Measurements from ENCODE around the gene BOD1. TPM values are rescaled to one million over a fixed set of nuclear protein-coding genes. Genes with fewer than 3 reads are reported as not detected.
"Not testable (repeated sequence)": the region's sequence is repeated elsewhere in the genome, so short reads cannot be mapped to it uniquely, and the experiment has no call there.

Gene BOD1
- total and polyA plus RNA-seq, 8 donors, result 21.5 to 42.5 (median 27.4) TPM

- no peaks in the 10 kb centered on the region for H3K9me3 ChIP-seq
- intact Hi-C loops (cut with DNase I), result no loop called here
- DNase-seq (no peak), ATAC-seq (no peak), FAIRE-seq (no peak)
- no peak for TF ChIP-seq CTCF (IDR thresholded peaks at IDR 0.05)
- H3K4me1 ChIP-seq, result no peaks in the 10 kb centered on the region
- 63 to 72% methylated on average over 3 of the region's 3 CpGs for WGBS, 2 donors
- H3K27ac ChIP-seq, result no peak overlapping the region
- H3K27me3 ChIP-seq, result no peaks in the 10 kb centered on the region
- no peak overlapping the region for H3K4me3 ChIP-seq
- H3K36me3 ChIP-seq, result no peaks in the 10 kb centered on the region
These were observed 20.6 kb downstream of the BOD1 start for GRCh38 chr5:173595841-173596240.

- WGBS, 2 donors, result 93 to 95% methylated on average over 3 of the region's 3 CpGs
- H3K4me3 ChIP-seq, result no peak overlapping the region
- H3K9me3 ChIP-seq, result no peaks in the 10 kb centered on the region
- H3K27ac ChIP-seq, result no peak overlapping the region
- H3K27me3 ChIP-seq, result no peaks in the 10 kb centered on the region
- no peak for TF ChIP-seq CTCF (IDR thresholded peaks at IDR 0.05)
- ATAC-seq, result no peak
- intact Hi-C loops (cut with DNase I), result no loop called here
- H3K36me3 ChIP-seq, result no peaks in the 10 kb centered on the region
- no peaks in the 10 kb centered on the region for H3K4me1 ChIP-seq
- FAIRE-seq, result no peak
- DNase-seq, result no peak
These were observed 22.4 kb downstream of the BOD1 start for GRCh38 chr5:173594061-173594460.

GRCh38 chr5:173592050-173592669 lies 24.3 kb downstream of the BOD1 start:
- DNase-seq (no peak), FAIRE-seq (no peak), ATAC-seq (no peak)
- intact Hi-C loops (cut with DNase I), result no loop called here
- Histone ChIP-seq H3K27me3 (no peaks in the 10 kb centered on the region), H3K36me3 (no peaks in the 10 kb centered on the region), H3K9me3 (no peaks in the 10 kb centered on the region), H3K4me1 (no peaks in the 10 kb centered on the region), H3K4me3 (no peak overlapping the region), H3K27ac (no peak overlapping the region)
- TF ChIP-seq CTCF (IDR thresholded peaks at IDR 0.05), result peak in 1 of 4 donors; percentile 16
- 76 to 93% methylated on average over 2 of the region's 2 CpGs for WGBS, 2 donors

- no peaks in the 10 kb centered on the region for H3K36me3 ChIP-seq
- no peaks in the 10 kb centered on the region for H3K4me1 ChIP-seq
- intact Hi-C loops (cut with DNase I), result no loop called here
- H3K9me3 ChIP-seq, result no peaks in the 10 kb centered on the region
- H3K4me3 ChIP-seq, result no peak overlapping the region
- 87 to 93% methylated on average over 11 of the region's 11 CpGs for WGBS, 2 donors
- no peak for TF ChIP-seq CTCF (IDR thresholded peaks at IDR 0.05)
- no peak overlapping the region for H3K27ac ChIP-seq
- DNase-seq (no peak), FAIRE-seq (no peak), ATAC-seq (no peak)
- H3K27me3 ChIP-seq, result no peaks in the 10 kb centered on the region
These were observed 25.4 kb downstream of the BOD1 start for GRCh38 chr5:173591056-173591514.

- Histone ChIP-seq H3K9me3 (no peaks in the 10 kb centered on the region), H3K4me1 (no peaks in the 10 kb centered on the region), H3K27me3 (no peaks in the 10 kb centered on the region), H3K4me3 (no peak overlapping the region), H3K36me3 (no peaks in the 10 kb centered on the region), H3K27ac (no peak overlapping the region)
- ATAC-seq (no peak), DNase-seq (no peak), FAIRE-seq (no peak)
- no peak for TF ChIP-seq CTCF (IDR thresholded peaks at IDR 0.05)
- intact Hi-C loops (cut with DNase I), result no loop called here
- 82 to 85% methylated on average over 8 of the region's 8 CpGs for WGBS, 2 donors
These were observed 25.9 kb downstream of the BOD1 start for GRCh38 chr5:173590436-173591055.

- DNase-seq; ATAC-seq; FAIRE-seq; H3K9me3 ChIP-seq; H3K27ac ChIP-seq; H3K4me3 ChIP-seq; H3K36me3 ChIP-seq; H3K27me3 ChIP-seq; H3K4me1 ChIP-seq; intact Hi-C loops (cut with DNase I): not testable (repeated sequence)
- 89 to 95% methylated on average over 3 of the region's 3 CpGs for WGBS, 2 donors
These were observed 30.3 kb downstream of the BOD1 start for GRCh38 chr5:173586133-173586532.

Measured in pancreas (tissue), 10 donors.